Gastrocnemius medialis (tissue), 4 donors: ENCODE measurements around the gene ONECUT3. TPM values are rescaled to one million over a fixed set of nuclear protein-coding genes. Genes with fewer than 3 reads are reported as not detected.

ENCODE experiments used
- ATAC-seq, 2 donors: fragments of 150-250 bp; one replicate each; pipeline ENCODE4 v1.9.1; 2016
- DNase-seq, 2 donors: peaks; one replicate each; pipeline ENCODE4 v3.0.0-alpha.2; 2019
- H3K27ac ChIP-seq, 4 donors: fragments of 200-600 bp; sonication (generic); 1 replicate in 1 of 4; 2 replicates in 3 of 4; pipeline ENCODE4 v1.5.1; 2016 to 2018; ENCODE audit warnings: mild to moderate bottlenecking in 2 of 4, moderate library complexity in 1 of 4
- H3K27me3 ChIP-seq, 3 donors: fragments of 200-600 bp; sonication (generic) in 2 of 3; 1 replicate in 1 of 3; 2 replicates in 2 of 3; pipeline versions ENCODE4 v1.5.1 to v1.6.0; 2016 to 2019; ENCODE audit warnings: mild to moderate bottlenecking in 1 of 3, moderate library complexity in 1 of 3
- H3K36me3 ChIP-seq, 2 donors: fragments of 200-600 bp; sonication (generic) in 1 of 2; one replicate each; pipeline ENCODE4 v1.5.1; 2017 to 2018
- H3K4me1 ChIP-seq, 2 donors: fragments of 200-600 bp; sonication (generic) in 1 of 2; one replicate each; pipeline ENCODE4 v1.5.1; 2016 to 2017; ENCODE audit warnings: mild to moderate bottlenecking in 2 of 2
- H3K4me3 ChIP-seq, 4 donors: fragments of 200-600 bp; sonication (generic) in 3 of 4; 1 replicate in 1 of 4; 2 replicates in 3 of 4; pipeline ENCODE4 v1.5.1; 2016 to 2019; ENCODE audit warnings: mild to moderate bottlenecking in 2 of 4
- H3K9me3 ChIP-seq, 3 donors: fragments of 200-600 bp; sonication (generic) in 2 of 3; 1 replicate in 1 of 3; 2 replicates in 2 of 3; pipeline ENCODE4 v1.5.1; 2016 to 2019
- CTCF ChIP-seq, 5 experiments: fragments of 450-650 bp in 3 of 5; fragments of 200-600 bp in 2 of 5; sonication (generic) in 2 of 5; IDR thresholded peaks in 4 of 5; conservative IDR thresholded peaks in 1 of 5; 1 replicate in 4 of 5; 2 replicates in 1 of 5; pipeline ENCODE4 v1.5.1; 2016 to 2019; ENCODE audit warnings: antibody characterized with exemption in 5 of 5, mild to moderate bottlenecking in 3 of 5, moderate library complexity in 3 of 5
- POLR2A ChIP-seq, 2 donors: fragments of 450-650 bp; IDR thresholded peaks; one replicate each; pipeline ENCODE4 v1.6.1; 2017; ENCODE audit warnings: antibody characterized with exemption in 2 of 2, mild to moderate bottlenecking in 2 of 2, moderate library complexity in 2 of 2
- in situ Hi-C, 4 donors: fragments of 200-750 bp; cut with MboI; loops; one replicate each; pipeline versions ENCODE4 v1.15.0 to v1.8.0; 2017; ENCODE audit warnings: low sequenced_read_pairs in 4 of 4
- intact Hi-C: fragments of 100-400 bp; cut with DNase I; formaldehyde crosslinking; loops from one replicate; pipeline ENCODE4 v1.15.1; 2023; ENCODE audit warnings: low total_unique reads
- total RNA-seq, 4 donors: library from RNA; depleted of rRNA; stranded (reverse); fragments of >200 nt; gene quantifications; one replicate each; pipeline versions ENCODE4 v1.1.0 to v1.2.3, GENCODE V29; 2016

The ONECUT3 gene
- total RNA-seq, 4 donors from 2014 or later = not detected

GRCh38 chr19:1754636-1755466 lies 1.5 kb downstream of the ONECUT3 start:
- no peaks in the 10 kb centered on the region for H3K9me3 ChIP-seq
- peaks cover 75 to 85% (median 82%) of the 10 kb centered on the region in 3 donors for H3K27me3 ChIP-seq
- H3K4me3 ChIP-seq = no peak overlapping the region
- H3K36me3 ChIP-seq = no peaks in the 10 kb centered on the region
- H3K27ac ChIP-seq = no peak overlapping the region
- in situ Hi-C loops (loop anchor here in 1 of 4 donors (25.0 kb wide), 1 partner anchor 218 kb away; no protein-coding TSS in a partner anchor), intact Hi-C loops (no loop called here)
- DNase-seq (no peak), ATAC-seq (no peak)
- peaks cover 2 to 3% of the 10 kb centered on the region in 2 donors for H3K4me1 ChIP-seq
- TF ChIP-seq POLR2A (IDR thresholded peaks at IDR 0.05) = no peak
- no peak for TF ChIP-seq CTCF (IDR thresholded peaks at IDR 0.05 in 4 of 5, conservative IDR thresholded peaks at IDR 0.05 in 1 of 5)

GRCh38 chr19:1755467-1756171 lies 2.3 kb downstream of the ONECUT3 start:
- H3K36me3 ChIP-seq = no peaks in the 10 kb centered on the region
- no peak overlapping the region for H3K27ac ChIP-seq
- no peak overlapping the region for H3K4me3 ChIP-seq
- ATAC-seq = no peak
- in situ Hi-C loops = loop anchor here in 1 of 4 donors (25.0 kb wide), 1 partner anchor 218 kb away; no protein-coding TSS in a partner anchor
- no peak for DNase-seq
- no peaks in the 10 kb centered on the region for H3K4me1 ChIP-seq
- no peaks in the 10 kb centered on the region for H3K9me3 ChIP-seq
- peaks cover 75 to 85% (median 82%) of the 10 kb centered on the region in 3 donors for H3K27me3 ChIP-seq
- TF ChIP-seq CTCF (IDR thresholded peaks at IDR 0.05 in 4 of 5, conservative IDR thresholded peaks at IDR 0.05 in 1 of 5) = no peak
- no peak for TF ChIP-seq POLR2A (IDR thresholded peaks at IDR 0.05)
- intact Hi-C loops = no loop called here

GRCh38 chr19:1756264-1756663 lies 3.0 kb downstream of the ONECUT3 start:
- in situ Hi-C loops = loop anchor here in 1 of 4 donors (25.0 kb wide), 1 partner anchor 219 kb away; no protein-coding TSS in a partner anchor
- no peak overlapping the region for H3K4me3 ChIP-seq
- no peak for DNase-seq
- H3K27me3 ChIP-seq = peaks cover 75 to 82% (median 81%) of the 10 kb centered on the region in 3 donors
- no peaks in the 10 kb centered on the region for H3K36me3 ChIP-seq
- no peaks in the 10 kb centered on the region for H3K9me3 ChIP-seq
- no peaks in the 10 kb centered on the region for H3K4me1 ChIP-seq
- no peak for ATAC-seq
- intact Hi-C loops = no loop called here
- TF ChIP-seq CTCF (IDR thresholded peaks at IDR 0.05 in 4 of 5, conservative IDR thresholded peaks at IDR 0.05 in 1 of 5) (no peak), POLR2A (IDR thresholded peaks at IDR 0.05) (no peak)
- no peak overlapping the region for H3K27ac ChIP-seq

GRCh38 chr19:1756705-1757465 lies 3.6 kb downstream of the ONECUT3 start:
- peaks cover 75 to 82% (median 81%) of the 10 kb centered on the region in 3 donors for H3K27me3 ChIP-seq
- TF ChIP-seq CTCF (IDR thresholded peaks at IDR 0.05 in 4 of 5, conservative IDR thresholded peaks at IDR 0.05 in 1 of 5) (no peak), POLR2A (IDR thresholded peaks at IDR 0.05) (no peak)
- ATAC-seq (no peak), DNase-seq (no peak)
- H3K4me3 ChIP-seq = no peak overlapping the region
- H3K9me3 ChIP-seq = no peaks in the 10 kb centered on the region
- H3K36me3 ChIP-seq = no peaks in the 10 kb centered on the region
- no peaks in the 10 kb centered on the region for H3K4me1 ChIP-seq
- in situ Hi-C loops (loop anchor here in 1 of 4 donors (25.0 kb wide), 1 partner anchor 220 kb away; no protein-coding TSS in a partner anchor), intact Hi-C loops (no loop called here)
- no peak overlapping the region for H3K27ac ChIP-seq
